ENCODE measurements around the gene TBCD.

DNA sequence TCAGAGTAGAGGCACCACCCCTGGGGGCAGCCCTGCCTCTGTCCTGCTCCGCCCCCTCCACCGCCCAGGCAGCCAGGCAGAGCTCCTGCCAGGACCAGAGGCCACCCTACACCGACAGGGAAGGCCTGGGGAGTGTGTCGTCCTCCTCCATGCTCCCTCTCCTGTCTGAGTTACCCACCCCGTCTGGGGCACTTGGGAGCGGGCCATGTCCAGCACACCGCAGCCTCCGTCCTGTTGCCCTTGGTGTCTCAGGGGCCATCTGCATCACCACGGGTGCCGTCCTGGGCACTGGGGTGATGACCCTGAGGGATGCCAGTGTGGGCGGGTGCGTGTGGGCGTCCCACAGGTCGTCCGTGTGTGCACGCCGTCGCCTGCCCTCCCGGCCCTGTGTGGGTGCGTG is 153.3 kb downstream of the TBCD start:
- TF ChIP-seq CTCF (conservative IDR thresholded peaks at IDR 0.05; ENCODE audit: low read length) (no peak), EZH2phosphoT487 (IDR thresholded peaks at IDR 0.05; ENCODE audit: borderline replicate concordance, low read depth, low read length) (no peak)

Data from OCI-LY7 (cell line).